ENCODE results near the gene SPRED2.
A peak's percentile ranks its signal among the peaks of the same experiment; 100 is the strongest.

Gene SPRED2, protein sequence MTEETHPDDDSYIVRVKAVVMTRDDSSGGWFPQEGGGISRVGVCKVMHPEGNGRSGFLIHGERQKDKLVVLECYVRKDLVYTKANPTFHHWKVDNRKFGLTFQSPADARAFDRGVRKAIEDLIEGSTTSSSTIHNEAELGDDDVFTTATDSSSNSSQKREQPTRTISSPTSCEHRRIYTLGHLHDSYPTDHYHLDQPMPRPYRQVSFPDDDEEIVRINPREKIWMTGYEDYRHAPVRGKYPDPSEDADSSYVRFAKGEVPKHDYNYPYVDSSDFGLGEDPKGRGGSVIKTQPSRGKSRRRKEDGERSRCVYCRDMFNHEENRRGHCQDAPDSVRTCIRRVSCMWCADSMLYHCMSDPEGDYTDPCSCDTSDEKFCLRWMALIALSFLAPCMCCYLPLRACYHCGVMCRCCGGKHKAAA
- long read RNA-seq, donor 1, full-length matches to known transcripts = 6 of 6 reads
- long read RNA-seq, donor 1, partial matches to known transcripts = 0 of 6 reads
- long read RNA-seq, donor 1, other reads (novel, unspliced or antisense) = 0 of 6 reads
- long read RNA-seq, donor 2, full-length matches to known transcripts = 3 of 3 reads
- long read RNA-seq, donor 2, partial matches to known transcripts = 0 of 3 reads
- long read RNA-seq, donor 2, other reads (novel, unspliced or antisense) = 0 of 3 reads
- long read RNA-seq, donor 3, full-length matches to known transcripts = 6 of 6 reads
- long read RNA-seq, donor 3, partial matches to known transcripts = 0 of 6 reads
- long read RNA-seq, donor 3, other reads (novel, unspliced or antisense) = 0 of 6 reads
- long read RNA-seq, donor 4, full-length matches to known transcripts = 7 of 7 reads
- long read RNA-seq, donor 4, partial matches to known transcripts = 0 of 7 reads
- long read RNA-seq, donor 4, other reads (novel, unspliced or antisense) = 0 of 7 reads
- long read RNA-seq, donor 5, full-length matches to known transcripts = 8 of 8 reads
- long read RNA-seq, donor 5, partial matches to known transcripts = 0 of 8 reads
- long read RNA-seq, donor 5, other reads (novel, unspliced or antisense) = 0 of 8 reads
- long read RNA-seq, donor 6, full-length matches to known transcripts = 2 of 2 reads
- long read RNA-seq, donor 6, partial matches to known transcripts = 0 of 2 reads
- long read RNA-seq, donor 6, other reads (novel, unspliced or antisense) = 0 of 2 reads
- long read RNA-seq, donor 7, full-length matches to known transcripts = 5 of 20 reads
- long read RNA-seq, donor 7, partial matches to known transcripts = 15 of 20 reads
- long read RNA-seq, donor 7, other reads (novel, unspliced or antisense) = 0 of 20 reads
- long read RNA-seq, donor 8, full-length matches to known transcripts = 10 of 10 reads
- long read RNA-seq, donor 8, partial matches to known transcripts = 0 of 10 reads
- long read RNA-seq, donor 8, other reads (novel, unspliced or antisense) = 0 of 10 reads

DNA sequence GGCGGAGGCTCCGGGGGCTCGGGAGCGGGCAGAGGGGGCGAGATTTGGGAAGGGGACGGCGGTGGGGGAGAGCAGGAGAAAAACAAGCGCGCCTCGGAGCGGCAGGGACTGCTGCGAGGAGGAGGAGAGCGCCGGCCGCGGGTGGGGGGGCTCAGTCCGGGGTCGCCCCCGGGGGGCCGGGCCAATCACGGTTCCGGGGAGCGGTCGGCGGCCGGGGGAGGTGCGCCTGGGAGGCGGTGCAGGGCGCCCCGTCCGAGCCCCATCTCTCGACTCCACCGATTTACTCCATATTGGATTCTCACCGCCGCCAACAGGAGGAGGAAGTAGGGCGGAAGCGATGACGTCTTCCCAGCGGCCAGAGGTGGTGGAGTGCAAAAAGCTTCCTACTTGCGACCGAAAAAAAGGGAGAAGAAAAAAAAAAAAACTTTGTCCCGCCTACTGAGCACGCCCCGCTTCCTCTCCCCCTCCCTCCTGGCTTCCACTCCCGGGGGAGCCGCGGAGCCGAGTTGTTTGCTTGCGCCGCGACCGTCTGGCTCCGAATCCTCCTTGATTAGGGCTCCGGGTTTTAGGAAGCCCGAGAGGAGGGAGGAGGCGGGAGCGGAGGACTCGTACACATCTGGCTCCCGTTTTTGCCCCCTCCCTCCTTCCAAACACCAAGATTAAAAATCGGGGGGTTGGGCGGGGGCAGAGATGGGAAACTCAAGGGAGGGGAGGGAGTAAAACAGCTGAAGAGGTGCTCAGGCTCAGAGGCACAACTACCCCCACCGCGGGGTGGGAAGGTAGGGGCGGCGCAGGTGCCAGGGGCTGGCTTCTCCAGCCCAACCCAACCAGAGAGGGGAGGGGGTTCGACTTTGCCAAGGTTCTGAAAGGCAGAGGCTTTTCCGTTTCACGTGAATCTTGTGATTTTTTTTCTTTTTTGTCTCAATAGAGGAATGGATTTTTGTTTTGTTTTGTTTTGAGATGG, at the start of gene SPRED2:
TSS of gene SPRED2 (minus strand) at position 373 of the 964 bp plus-strand sequence. CDS start 612 bp downstream, outside the sequence.
- peak; percentile 90 for DNase-seq

DNA sequence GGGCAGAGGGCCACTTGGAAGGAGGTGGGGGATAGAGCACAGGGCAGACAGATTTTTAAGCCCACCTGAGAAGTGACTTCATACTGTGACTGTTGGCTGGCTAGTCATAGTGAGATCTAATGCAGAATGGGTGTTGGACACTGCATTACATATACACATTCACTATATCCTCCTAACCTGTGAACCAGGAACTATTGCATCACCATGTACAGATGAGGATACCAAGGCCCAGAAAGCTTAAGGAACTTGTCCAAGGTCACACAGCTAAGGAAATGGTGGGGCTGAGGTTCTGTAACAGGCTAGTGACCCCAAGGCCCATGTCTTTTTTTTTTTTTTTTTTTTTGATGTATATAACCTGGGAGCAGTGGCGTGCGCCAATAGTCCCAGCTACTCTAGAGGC, 49.6 kb upstream of the SPRED2 start:
- DNase-seq = no peak

DNA sequence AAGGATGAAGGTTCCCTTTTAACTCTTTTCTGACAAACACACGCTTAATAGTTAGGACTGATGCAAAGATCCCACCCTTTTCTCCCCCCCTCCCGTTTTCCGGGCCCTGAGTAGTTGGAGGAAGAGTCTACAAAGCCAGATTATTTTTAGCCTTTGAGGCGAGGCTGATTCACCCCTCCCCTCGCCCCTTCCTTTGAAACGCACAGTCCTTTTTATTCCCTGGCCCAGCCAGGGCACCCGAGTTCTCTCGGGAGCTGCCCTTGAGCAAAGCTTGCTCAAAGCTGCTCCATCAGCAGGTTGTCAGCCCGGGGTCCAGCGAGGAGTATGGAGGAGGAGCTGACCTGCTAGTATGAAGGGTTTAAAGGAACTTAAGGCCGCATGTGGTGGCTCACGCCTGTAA, 47.1 kb upstream of the SPRED2 start:
- DNase-seq = no peak

DNA sequence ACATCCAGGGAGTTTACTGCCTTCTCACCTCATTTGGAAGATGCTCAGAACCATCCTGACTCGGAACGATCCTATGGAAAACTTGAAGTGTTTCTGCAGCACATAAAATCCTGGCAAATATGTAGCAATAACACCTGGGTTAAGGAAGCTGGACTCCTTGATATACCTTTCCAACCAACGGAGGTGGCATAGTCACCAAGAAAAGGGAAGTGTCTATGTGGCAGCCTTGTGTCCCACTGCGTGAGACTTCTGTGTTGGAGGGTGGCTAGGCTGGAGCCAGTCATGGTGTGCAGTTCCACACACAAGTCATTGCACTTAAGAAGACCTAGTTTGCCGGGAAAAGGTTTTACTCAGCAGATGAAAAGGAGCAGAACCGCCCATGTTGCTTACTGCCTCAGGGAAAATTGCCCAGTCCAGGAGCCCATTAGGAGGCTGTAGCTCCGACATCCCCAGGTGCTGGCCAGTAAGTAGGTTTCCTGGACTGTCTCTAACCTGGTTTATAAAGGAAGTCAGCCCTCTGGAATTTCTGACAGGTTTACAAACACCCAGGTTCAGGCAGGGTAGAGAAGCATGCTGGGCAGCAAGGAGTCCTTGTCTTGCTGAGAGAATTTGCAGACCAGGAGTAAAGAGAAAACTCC, 46.2 kb upstream of the SPRED2 start:
- no peak for DNase-seq

DNA sequence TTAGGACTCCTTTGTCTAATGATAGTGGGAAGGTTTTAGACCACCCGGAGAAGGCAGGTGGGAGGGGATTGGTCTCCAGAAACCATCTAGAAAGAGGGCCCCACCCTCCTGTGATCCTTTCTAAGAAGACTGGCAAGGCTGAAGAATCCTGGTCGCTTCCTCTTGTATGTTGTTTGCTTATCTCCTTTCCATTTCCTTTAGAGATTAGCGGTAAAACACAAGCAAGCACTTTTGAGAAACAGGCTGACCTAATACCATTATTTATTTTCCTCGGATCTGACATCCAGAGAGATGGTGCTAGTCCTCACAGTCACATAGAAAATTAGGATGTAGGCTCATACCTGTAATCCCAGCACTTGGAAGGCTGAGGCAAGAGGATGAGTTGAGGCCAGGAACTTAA, 45.2 kb upstream of the SPRED2 start:
- DNase-seq = no peak

DNA sequence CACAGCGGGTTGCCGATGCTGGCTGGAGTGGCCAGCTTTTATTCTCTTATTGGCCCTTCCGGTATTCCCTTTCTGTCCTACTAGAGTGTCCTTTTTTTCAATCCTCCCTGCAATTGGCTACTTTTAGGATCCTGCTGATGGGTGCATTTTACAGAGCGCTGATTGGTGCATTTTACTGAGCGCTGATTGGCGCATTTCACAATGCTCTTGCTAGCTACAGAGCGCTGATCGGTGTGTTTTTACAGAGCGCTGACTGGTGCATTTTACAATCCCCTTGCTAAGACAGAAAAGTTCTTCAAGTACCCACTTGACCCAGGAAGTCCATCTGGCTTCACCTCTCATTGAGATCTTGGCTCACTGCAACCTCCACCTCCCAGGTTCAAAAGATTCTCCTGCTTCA, 44.4 kb upstream of the SPRED2 start:
- DNase-seq = no peak

DNA sequence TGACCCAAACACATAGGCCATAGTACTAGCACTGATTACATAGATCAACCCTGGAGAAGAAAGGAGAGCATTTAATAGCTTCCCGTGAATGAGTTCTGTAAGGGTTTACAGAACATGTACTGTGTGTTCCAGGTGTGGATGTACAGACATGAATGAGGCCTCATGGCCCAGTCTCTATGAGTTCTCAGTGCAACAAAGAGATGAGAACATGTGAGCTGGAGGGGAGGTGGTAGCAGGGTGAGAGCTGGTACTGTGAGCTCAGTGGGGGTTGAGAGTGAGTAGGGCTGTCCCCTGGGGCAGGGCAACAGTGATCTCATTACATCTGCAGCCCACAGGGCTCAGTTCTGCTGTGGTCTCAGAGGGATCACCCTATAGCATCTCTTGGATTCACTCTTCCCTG, 42.6 kb upstream of the SPRED2 start:
- no peak for DNase-seq

DNA sequence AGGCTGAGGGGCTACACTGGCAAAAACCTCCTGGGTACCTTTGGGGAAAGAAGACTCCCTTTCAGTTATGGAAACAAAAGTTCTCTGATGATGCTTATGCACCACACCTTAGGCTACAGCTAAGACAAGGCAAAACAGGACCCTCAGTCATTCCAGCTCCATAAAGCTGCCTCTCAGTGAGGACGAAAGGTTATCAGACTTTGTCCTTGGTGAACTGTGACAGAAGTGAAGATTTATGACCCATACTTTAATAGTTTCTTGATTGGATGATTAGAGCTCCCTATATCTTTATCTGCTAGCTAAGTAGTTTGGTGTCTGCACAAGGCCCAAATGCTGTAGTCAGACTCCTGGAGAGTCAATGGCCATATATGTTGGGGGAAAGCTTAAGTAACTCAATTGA, 40.6 kb upstream of the SPRED2 start:
- DNase-seq = no peak

DNA sequence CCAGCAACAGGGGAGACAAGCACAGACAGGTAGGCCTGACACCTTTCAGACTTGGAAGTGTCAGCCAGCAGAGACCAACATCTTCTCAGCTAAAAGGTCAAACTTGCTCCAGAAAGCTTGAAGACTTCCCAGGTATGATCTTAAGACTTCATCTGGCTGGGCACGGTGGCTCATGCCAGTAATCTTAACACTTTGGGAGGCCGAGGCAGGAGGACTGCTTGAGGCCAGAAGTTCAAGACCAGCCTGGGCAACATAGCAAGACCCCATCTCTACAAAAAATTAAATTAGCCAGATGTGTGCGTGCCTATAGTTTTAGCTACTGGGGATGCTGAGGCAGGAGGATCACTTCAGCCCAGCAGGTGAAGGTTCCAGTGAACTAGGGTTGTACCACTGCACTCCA, 39.0 kb upstream of the SPRED2 start:
- no peak for DNase-seq

DNA sequence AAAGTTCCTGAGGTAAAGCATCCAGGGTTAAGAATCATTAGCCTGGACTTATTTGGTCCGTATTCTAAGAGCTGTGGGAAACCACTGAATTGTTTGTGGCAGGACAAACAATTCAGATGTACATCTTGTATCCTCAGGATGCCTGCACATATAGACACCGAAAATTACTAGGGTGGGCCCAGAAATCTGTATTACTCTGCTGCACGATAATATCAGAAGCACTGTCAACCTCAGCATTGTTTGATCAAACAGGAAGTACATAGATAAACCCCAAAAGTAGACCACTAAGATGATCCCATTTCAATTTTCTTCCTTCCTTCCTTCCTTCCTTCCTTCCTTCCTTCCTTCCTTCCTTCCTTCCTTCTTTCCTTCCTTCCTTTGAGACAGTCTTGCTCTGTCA, 34.2 kb upstream of the SPRED2 start:
- DNase-seq = no peak

DNA sequence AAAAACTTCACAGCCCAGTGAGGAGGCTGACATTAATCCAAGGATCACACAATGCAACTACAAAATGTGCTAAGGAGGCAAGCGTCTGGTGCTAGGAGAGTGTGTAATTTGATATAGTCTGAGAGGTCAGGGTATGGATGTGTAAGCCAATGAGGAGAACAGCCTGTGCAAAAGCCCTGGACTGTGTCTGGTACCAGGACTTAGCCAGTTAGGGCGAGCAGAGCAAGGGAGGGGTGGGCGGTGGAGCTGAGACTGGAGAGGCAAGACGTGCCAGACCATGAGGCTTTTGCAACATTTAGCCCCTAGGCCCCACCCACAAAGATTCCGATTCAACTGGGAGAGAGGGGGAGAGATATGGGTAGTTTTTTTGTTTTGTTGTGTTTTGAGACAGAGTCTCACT, 33.5 kb upstream of the SPRED2 start:
- no peak for DNase-seq

DNA sequence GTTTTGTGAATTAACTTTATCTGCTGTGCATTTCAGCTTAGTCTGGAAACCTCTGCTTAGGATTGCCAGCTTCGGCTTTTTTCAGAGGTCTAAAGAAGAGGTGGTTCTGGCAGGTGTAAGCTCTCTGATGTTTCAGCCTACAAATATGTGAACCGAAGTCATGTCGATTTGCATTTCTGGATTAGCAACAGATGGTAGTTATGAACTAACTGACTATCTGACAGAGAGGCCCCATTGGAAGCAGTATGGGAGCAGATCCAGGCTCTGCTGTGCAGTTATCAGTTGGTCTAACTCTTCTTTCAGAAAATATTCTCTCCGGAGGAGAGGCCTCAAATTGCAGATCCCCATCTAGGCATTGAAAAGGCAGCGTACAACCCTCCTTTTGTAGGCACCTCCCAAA, 32.7 kb upstream of the SPRED2 start:
- DNase-seq = no peak

DNA sequence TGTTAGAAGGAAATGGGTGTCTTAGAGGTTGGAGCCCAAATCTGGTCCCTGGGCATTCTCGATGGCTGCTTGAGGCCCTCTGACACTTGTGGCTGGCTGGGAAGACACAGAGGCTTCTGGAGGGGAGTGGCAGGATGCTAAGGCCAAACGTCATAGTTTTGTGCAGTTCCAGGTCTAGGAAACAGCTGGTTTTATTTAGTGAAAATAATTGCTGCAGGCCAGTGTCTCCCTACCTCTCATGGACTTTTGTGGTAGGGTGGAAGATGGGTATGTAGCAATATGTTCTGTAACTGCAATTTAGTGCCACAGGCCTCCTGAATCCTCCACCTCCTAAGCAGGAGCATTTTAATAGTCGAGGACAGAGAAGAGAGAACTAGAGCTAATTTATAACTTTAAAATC, 32.2 kb upstream of the SPRED2 start:
- no peak for DNase-seq

DNA sequence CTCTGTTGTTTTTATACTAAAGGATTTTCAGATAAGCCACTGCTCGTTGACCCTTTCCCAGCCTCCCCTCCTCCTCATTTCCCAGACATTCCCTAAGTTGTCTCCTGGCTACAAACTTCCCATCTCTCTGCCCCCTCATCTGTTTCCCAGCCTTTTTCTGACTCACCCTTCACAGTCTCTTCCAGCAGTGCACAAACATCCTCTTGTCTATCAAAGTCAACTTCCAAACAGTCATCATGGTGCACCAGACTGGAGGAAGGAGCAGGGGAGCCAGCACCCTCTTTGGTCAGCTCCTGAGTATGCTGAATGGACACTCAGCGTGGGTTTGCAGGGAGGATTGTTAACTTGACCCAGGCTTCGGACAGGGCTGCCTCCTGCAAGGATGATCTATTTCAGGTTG, 26.6 kb upstream of the SPRED2 start:
- DNase-seq = no peak

DNA sequence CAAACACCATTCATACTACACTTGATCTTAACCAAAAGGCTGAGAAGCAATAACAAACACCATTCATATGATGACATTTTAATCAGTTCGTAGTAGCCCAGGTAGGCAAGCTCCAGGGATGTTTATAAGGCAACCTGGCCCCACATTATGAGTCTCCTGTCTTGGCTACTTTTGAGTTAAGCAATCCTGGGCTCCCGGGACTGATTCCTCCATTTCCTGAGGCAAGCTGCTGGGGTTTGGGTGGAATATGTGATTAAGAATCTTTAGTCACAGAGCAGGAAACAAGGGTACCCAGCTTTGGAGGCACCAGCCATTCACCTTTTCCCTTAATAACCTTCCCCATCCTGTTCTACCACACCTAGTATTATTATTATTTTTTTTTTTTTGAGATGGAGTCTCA, 24.5 kb upstream of the SPRED2 start:
- no peak for DNase-seq

DNA sequence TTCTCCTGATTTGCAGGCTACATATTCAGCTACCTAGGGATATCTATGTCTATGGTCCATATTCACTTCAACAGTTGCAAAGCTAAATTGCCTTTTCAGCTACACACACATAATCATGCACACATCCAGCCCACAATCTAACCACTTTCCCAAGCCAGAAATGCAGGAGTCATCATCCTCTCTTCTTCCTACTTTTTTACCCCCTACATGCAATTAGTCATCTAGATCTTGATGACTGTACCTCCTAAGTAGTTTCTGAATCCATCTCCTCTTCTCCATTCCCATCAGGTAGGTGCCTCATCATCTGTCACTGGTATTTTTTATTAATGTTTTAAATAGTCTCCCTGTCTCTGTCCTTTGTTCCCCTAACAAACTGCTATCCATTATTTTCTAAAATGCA, 23.7 kb upstream of the SPRED2 start:
- DNase-seq = no peak

DNA sequence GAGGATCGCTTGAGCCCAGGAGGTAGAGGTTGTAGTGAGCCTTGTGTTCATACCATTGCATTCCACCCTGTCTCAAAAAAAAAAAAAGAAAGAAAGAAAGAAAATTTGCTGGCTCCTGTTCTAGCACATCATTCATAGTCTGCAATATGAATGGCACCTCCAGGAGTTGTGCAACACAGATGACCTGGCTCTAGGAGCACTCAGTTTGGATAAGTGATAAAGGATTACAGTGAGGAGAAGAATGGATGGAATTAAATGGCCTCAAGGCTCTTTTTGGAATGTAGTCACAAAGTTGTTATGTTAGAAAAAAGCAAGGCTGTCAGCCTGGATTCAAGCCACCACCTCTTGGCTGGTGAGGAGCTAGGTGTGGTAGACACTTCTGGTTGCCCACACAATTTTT, 21.5 kb upstream of the SPRED2 start:
- no peak for DNase-seq

DNA sequence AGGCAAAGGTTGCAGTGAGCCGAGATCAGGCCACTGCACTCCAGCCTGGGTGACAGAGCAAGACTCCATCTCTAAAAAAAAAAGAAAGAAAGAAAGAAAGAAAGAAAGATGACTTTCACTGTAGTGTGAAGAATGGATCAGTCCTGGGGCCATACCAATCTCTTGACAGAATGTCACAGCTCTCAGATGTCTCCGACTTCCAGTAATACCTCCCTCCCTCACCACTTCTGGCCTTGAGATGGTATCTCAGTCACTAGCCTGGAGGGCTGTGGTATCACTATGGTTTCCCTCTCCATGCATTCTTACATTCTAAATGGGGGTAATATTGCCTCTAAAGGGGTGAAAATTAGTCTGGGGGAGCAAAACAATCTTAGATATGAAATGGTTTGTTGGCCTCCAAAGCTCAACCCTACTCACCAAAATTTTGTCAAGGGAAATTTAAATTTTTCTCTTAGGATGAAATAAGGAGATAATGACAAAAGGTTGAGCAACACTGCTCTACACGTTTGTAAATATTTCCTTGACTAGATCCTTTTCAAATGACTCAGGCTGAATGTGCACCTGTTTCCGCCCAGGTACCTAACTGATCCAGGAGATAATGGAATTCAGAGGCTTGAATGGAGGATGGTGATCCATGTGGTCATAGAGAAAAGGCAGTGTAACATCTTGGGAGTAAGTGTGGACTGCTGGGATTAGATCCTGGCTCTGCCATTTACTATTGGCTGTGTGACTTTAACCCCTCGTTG, 19.9 kb upstream of the SPRED2 start:
- DNase-seq = no peak

DNA sequence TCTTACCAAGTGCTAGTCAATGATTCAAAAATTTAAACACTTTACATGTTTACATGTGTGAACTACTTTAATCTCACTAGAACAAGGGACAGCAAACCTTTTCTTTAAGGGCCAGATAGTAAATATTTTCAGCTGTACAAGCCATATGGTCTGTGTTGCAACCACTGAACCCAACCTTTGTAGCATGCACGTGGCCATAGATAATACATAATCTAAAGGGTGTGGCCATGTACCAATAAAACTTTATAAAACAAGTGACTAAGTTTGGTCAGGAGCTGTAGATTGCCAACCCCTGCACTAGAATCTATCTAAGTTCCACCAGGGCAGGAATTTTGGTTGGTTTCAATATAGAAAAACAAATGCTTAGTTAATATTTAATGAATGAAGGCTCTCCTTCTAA, 18.4 kb upstream of the SPRED2 start:
- DNase-seq = no peak

DNA sequence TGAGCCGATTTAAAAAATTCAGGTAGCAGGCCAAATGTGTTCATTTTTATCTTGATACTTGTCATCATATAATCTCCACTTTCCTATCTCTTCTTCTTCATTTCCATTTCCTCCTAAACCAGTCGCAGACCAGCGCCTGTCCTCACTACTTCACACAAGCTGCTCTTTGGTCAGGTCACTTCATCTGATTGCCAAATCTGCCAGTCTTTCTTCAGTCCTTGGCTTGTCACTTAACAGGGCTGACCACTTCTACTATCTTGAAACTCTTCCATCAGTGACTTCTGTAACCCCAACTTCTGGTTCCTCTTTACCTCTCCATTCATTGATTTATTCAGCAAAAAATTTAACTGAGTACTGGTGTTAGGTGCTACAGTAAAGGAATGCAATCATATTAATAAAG, 18.0 kb upstream of the SPRED2 start:
- DNase-seq = no peak
